IPS-20b (cell line): Measurements from ENCODE around the gene WNT3A.

Source experiments
- H3K27ac ChIP-seq: one replicate; pipeline ENCODE4 v1.5.1; 2013; ENCODE audit warnings: low read length
- H3K27me3 ChIP-seq: 2 replicates; pipeline ENCODE4 v1.6.1; 2013; ENCODE audit warnings: mild to moderate bottlenecking, low read length, inconsistent platforms; ENCODE audit not compliant: insufficient read depth
- H3K36me3 ChIP-seq: 2 replicates; pipeline ENCODE4 v1.6.1; 2013; ENCODE audit warnings: low read depth, mild to moderate bottlenecking, inconsistent platforms, low read length, moderate library complexity; ENCODE audit not compliant: insufficient read depth
- H3K4me1 ChIP-seq: 2 replicates; pipeline ENCODE4 v1.6.1; 2013; ENCODE audit warnings: mild to moderate bottlenecking, control low read depth, inconsistent platforms, low read length, moderate library complexity; ENCODE audit not compliant: insufficient read depth
- H3K4me3 ChIP-seq: 2 replicates; pipeline ENCODE4 v1.5.1; 2013; ENCODE audit warnings: mild to moderate bottlenecking, low read length, inconsistent platforms
- H3K9ac ChIP-seq: 2 replicates; pipeline ENCODE4 v1.6.1; 2013; ENCODE audit warnings: low read depth, mild to moderate bottlenecking, inconsistent platforms, low read length, moderate library complexity
- H3K9me3 ChIP-seq: 2 replicates; pipeline ENCODE4 v1.6.1; 2013; ENCODE audit warnings: mild to moderate bottlenecking, low read depth, low read length, inconsistent platforms; ENCODE audit not compliant: insufficient read depth

WNT3A gene

DNA sequence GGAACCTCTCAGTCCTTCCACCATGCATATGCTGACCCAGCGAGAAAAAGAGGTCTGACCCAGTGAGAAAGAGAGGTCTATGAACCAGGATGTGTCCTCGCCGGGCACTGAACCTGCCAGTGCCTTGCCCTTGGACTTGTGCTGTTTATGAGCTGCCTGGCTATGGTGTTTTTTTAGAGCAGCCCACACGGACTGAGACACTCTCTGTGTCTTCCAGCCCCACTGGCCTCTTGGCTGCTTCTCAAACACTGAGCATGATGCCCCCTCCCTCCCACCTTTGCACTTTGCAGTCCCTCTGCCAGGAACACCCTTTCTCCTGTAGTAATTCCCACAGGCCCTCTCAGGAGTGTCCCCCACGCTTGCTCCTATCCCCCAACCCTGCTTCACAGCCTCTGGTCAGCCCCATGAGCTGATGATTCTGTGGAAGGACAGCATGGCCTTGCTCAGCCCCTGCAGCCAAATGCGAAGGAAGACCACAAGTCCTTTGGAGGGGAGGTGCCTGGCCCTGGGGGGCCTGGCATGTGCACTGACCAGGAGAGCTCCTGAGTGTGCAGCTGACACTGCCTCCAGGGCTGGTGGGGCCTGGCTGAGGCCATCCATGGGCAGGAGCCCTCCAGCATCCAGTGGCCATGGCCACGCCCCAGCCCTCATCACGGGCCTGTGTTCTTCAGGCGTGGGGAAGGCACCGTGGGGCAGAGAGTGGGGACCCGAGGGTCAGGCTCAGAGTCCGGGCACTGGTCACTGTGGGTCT lies 23.8 kb downstream of the WNT3A start:
- Histone ChIP-seq H3K4me3 (no peak overlapping the region), H3K4me1 (no peaks in the 10 kb centered on the region; the same call in 1 of the 2 replicates), H3K36me3 (no peaks in the 10 kb centered on the region), H3K9me3 (peaks cover 5% of the 10 kb centered on the region; the same call in 1 of the 2 replicates), H3K27ac (no peak overlapping the region), H3K9ac (no peak overlapping the region), H3K27me3 (peaks cover 13% of the 10 kb centered on the region)

DNA sequence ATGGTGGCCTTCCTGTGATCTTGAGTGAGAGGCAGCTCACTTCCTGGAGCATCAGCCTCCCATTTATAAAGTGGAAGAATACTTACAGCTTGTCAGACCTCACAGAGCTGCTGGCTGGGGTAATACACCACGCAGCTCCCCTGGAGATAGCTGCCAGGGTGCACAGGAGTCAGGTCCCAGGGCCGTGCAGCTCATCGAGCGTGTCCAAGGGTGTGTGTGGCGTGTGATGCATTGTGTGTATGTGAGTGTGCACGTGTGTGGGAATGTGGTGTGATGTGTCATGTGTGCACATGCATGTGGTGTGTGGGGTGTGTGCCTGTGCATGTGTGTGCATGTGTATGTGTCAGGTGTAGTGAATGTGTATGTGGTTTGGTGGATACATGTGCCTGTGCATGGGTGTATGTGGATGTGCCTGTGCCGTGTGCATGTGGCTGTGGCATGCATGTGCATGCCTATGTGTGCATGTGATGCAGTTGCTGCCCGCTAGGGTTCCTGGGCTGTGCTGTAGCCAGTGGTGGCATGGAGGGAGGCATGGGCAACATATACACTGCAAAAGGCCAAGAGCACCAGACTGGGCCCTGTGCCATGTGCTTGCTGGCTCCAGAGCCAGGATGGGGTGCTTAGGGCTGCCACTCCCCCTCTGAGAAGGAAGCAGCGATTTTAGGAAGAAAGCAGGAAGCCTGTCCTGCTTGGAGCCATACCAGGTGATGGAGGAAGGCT lies 24.6 kb downstream of the WNT3A start:
- no peaks in the 10 kb centered on the region for H3K36me3 ChIP-seq
- peaks cover 20% of the 10 kb centered on the region for H3K27me3 ChIP-seq
- H3K9me3 ChIP-seq = peaks cover 5% of the 10 kb centered on the region; the same call in 1 of the 2 replicates
- H3K4me1 ChIP-seq = no peaks in the 10 kb centered on the region; the same call in 1 of the 2 replicates
- no peak overlapping the region for H3K9ac ChIP-seq
- no peak overlapping the region for H3K27ac ChIP-seq
- no peak overlapping the region for H3K4me3 ChIP-seq

DNA sequence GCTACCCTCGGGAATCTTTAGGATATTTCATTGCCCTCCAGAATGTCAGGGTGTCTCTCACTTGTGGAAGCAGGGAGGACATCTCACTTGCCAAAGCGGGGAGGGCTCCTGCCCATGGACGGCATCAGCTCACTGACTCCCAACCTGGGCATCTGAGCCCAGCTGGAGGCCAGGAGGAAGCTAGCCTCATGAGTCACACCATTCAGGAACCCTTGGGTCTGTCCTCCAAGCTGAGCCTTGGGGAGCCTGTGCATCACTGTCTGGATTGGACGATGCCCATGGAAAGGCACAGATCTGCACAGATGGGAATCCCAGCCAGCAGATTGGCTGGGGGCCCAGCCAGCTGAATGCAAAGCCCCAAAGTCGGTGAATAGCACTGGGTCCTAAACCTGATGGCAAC lies 25.2 kb downstream of the WNT3A start:
- Histone ChIP-seq H3K36me3 (no peaks in the 10 kb centered on the region), H3K9ac (no peak overlapping the region), H3K9me3 (peaks cover 5% of the 10 kb centered on the region; the same call in 1 of the 2 replicates), H3K27me3 (peaks cover 25% of the 10 kb centered on the region), H3K27ac (no peak overlapping the region), H3K4me3 (no peak overlapping the region), H3K4me1 (peaks cover under 1% of the 10 kb centered on the region; the same call in 1 of the 2 replicates)

- H3K9ac ChIP-seq = no peak overlapping the region
- H3K27ac ChIP-seq = no peak overlapping the region
- H3K27me3 ChIP-seq = peaks cover 38% of the 10 kb centered on the region
- no peaks in the 10 kb centered on the region for H3K36me3 ChIP-seq
- H3K4me3 ChIP-seq = no peak overlapping the region
- H3K4me1 ChIP-seq = peaks cover 8% of the 10 kb centered on the region; the same call in 1 of the 2 replicates
- H3K9me3 ChIP-seq = peaks cover 5% of the 10 kb centered on the region; the same call in 1 of the 2 replicates
Observed at GRCh38 chr1:228033376-228033775, 26.6 kb downstream of the WNT3A start.

GRCh38 chr1:228034954-228035837 lies 28.4 kb downstream of the WNT3A start:
- Histone ChIP-seq H3K9ac (no peak overlapping the region), H3K4me1 (peaks cover 9% of the 10 kb centered on the region; the same call in 1 of the 2 replicates), H3K27me3 (peaks cover 56% of the 10 kb centered on the region), H3K9me3 (peaks cover 5% of the 10 kb centered on the region; the same call in 1 of the 2 replicates), H3K36me3 (no peaks in the 10 kb centered on the region), H3K4me3 (no peak overlapping the region), H3K27ac (no peak overlapping the region)

- Histone ChIP-seq H3K36me3 (no peaks in the 10 kb centered on the region), H3K9me3 (peaks cover 5% of the 10 kb centered on the region; the same call in 1 of the 2 replicates), H3K27ac (no peak overlapping the region), H3K4me3 (no peak overlapping the region), H3K4me1 (peaks cover 9% of the 10 kb centered on the region; the same call in 1 of the 2 replicates), H3K9ac (no peak overlapping the region), H3K27me3 (peaks cover 59% of the 10 kb centered on the region)
Observed at GRCh38 chr1:228035844-228036243, 29.0 kb downstream of the WNT3A start.

DNA sequence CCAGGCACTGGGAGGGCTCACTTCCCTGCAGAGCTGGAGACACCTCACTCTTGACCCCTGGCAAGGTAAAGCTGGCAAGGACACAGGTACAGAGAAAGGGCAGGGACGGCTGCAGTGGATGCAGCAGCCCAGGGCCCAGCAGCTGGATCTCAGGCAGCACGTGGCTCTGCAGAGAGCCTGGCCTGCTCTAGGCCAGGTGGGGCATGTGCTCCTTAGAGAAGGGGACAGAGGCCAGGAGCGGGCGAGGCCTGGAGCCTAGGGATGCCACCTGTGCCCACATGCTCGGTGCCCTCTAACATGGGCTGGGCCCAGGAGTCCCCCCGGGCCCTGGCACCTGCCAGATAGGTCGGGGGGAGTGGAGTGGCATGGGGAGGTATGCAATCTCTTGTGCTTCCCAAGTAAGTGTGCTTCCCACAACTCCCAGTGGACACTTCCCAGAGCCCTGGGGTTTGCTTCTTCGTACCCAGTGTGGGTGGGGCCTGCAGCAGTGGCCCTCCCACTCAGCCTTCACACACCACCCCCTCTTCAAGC lies 30.0 kb downstream of the WNT3A start:
- H3K36me3 ChIP-seq = no peaks in the 10 kb centered on the region
- H3K27me3 ChIP-seq = peaks cover 68% of the 10 kb centered on the region
- peaks cover 5% of the 10 kb centered on the region; the same call in 1 of the 2 replicates for H3K9me3 ChIP-seq
- no peak overlapping the region for H3K4me3 ChIP-seq
- H3K4me1 ChIP-seq = peaks cover 9% of the 10 kb centered on the region; the same call in 1 of the 2 replicates
- H3K9ac ChIP-seq = no peak overlapping the region
- H3K27ac ChIP-seq = no peak overlapping the region

DNA sequence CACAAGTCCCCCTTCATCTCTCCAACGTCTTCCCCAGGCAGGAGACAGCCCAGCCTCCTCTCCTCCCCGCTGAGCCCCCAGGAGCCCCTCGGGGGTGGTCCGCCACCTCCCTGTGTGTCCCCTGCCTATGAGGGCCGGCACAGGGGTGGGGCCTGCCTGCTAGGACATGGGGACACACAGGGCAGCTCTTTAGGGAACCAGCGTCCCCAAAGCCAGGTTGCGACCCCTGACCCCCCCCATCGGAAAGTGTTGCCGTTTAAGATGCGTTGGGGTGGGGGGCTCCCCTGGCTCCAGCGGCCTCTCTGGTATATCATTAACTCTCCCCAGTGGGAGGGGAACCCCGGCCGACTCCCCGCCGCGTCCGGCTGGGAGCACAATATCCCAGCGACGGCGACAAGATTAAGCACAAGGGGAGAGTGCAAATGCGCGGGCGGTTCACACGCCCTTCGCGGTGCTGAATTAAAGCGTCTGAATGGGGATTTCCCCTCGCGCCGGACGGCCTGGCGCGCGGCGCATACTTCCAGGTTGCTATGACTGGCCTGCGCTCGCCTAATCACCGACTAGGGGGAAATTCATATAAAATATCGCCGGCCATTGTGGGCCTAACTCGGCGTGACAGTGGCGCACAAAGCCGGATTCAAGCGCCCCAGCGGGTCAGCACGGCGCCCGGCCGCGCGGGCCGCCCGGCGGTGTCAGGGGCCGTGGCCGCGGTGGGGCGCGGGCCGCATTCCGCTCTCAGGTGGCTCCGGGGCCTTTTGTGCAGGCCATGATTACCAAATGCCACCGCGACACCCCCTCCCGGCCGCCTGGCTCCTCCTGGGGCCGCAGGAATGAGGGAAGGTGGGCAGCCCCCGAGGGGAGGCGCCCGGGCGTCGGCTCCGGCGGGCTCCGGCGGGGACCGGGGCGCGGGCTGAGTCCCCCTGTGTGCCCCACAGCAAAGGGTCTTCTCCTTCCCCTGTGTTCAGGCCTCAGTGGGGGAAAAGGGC lies 30.9 kb downstream of the WNT3A start:
- Histone ChIP-seq H3K36me3 (no peaks in the 10 kb centered on the region), H3K9ac (no peak overlapping the region; the same call in 1 of the 2 replicates), H3K9me3 (peaks cover 5% of the 10 kb centered on the region; the same call in 1 of the 2 replicates), H3K27ac (no peak overlapping the region), H3K4me3 (peak overlapping the region; percentile 72), H3K27me3 (peaks cover 75% of the 10 kb centered on the region), H3K4me1 (peaks cover 9% of the 10 kb centered on the region; the same call in 1 of the 2 replicates)

GRCh38 chr1:228038387-228039005 lies 31.7 kb downstream of the WNT3A start:
- H3K4me3 ChIP-seq = peak overlapping the region; percentile 72; the same call in 1 of the 2 replicates
- H3K27me3 ChIP-seq = peaks cover 83% of the 10 kb centered on the region
- no peaks in the 10 kb centered on the region for H3K36me3 ChIP-seq
- H3K9ac ChIP-seq = no peak overlapping the region
- peaks cover 2% of the 10 kb centered on the region; the same call in 1 of the 2 replicates for H3K9me3 ChIP-seq
- peaks cover 9% of the 10 kb centered on the region; the same call in 1 of the 2 replicates for H3K4me1 ChIP-seq
- H3K27ac ChIP-seq = no peak overlapping the region
